HCT116 (cell line): ENCODE results near the gene EPC1.

Source experiments
- POLR2AphosphoS5 ChIP-seq: IDR thresholded peaks from 2 replicates; pipeline ENCODE4 v1.6.1; 2011; ENCODE audit warnings: mild to moderate bottlenecking, low read depth, low read length, moderate library complexity
- TF ChIP-seq, protein P1 (sequence below): IDR thresholded peaks from 2 replicates; pipeline ENCODE4 v1.6.1; 2012
- TF ChIP-seq, protein P2 (sequence below), 3 experiments: fragments of 200-600 bp in 1 of 3; sonication (generic) in 1 of 3; IDR thresholded peaks in 2 of 3; conservative IDR thresholded peaks in 1 of 3; 2 replicates each; pipeline ENCODE4 v1.5.1; 2012 to 2017; ENCODE audit warnings: low read depth in 2 of 3, low read length in 2 of 3, antibody characterized with exemption in 1 of 3, borderline replicate concordance in 1 of 3, control low read depth in 1 of 3, mild to moderate bottlenecking in 1 of 3, mixed read lengths in 1 of 3, mixed run types in 1 of 3, moderate library complexity in 1 of 3; ENCODE audit not compliant: insufficient read depth in 1 of 3

DNA sequence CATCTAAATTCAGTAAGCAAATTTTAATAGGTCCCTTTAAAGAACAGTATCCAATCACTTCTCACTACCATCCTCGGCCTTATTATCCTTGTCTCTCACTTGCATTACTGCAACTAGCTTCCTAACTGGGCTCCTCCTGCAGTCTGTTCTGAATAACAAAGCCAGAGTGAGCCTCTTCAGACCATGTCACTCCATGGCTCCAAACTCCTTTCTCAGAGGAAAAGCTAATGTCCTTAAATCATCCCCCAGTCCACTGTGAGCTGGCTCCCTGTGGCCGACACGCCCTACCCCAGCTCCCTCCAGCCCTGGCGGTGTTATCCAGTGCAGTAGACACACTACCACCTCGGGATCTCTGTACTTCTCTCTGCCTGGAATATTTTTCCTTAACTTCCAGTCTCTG, 80.0 kb downstream of the EPC1 start:
- TF ChIP-seq, protein P1, sequence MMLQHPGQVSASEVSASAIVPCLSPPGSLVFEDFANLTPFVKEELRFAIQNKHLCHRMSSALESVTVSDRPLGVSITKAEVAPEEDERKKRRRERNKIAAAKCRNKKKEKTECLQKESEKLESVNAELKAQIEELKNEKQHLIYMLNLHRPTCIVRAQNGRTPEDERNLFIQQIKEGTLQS: no peak
- TF ChIP-seq, protein P2, sequence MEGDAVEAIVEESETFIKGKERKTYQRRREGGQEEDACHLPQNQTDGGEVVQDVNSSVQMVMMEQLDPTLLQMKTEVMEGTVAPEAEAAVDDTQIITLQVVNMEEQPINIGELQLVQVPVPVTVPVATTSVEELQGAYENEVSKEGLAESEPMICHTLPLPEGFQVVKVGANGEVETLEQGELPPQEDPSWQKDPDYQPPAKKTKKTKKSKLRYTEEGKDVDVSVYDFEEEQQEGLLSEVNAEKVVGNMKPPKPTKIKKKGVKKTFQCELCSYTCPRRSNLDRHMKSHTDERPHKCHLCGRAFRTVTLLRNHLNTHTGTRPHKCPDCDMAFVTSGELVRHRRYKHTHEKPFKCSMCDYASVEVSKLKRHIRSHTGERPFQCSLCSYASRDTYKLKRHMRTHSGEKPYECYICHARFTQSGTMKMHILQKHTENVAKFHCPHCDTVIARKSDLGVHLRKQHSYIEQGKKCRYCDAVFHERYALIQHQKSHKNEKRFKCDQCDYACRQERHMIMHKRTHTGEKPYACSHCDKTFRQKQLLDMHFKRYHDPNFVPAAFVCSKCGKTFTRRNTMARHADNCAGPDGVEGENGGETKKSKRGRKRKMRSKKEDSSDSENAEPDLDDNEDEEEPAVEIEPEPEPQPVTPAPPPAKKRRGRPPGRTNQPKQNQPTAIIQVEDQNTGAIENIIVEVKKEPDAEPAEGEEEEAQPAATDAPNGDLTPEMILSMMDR (IDR thresholded peaks at IDR 0.05 in 2 of 3, conservative IDR thresholded peaks at IDR 0.05 in 1 of 3; ENCODE audit: borderline replicate concordance in 1 of 3, insufficient read depth in 1 of 3, low read depth in 2 of 3, low read length in 2 of 3): no peak
- TF ChIP-seq POLR2AphosphoS5: no peak
